A673 (cell line): ENCODE results near the gene HAL. TPM values are rescaled to one million over a fixed set of nuclear protein-coding genes. Genes with fewer than 3 reads are reported as not detected.

Experiments
- BruUV-seq: library from RNA; stranded (reverse); fragments of 400-500 nt; replicated peaks from 2 replicates; lab custom pipeline; 2021; lab: Mats Ljungman, UMichigan
- CTCF ChIA-PET: fragments of 300-600 bp; sonication (Branson Sonifier 250); formaldehyde crosslinking; loops from one replicate; lab custom pipeline; 2022; ENCODE audit warnings: antibody characterized with exemption; lab: Charles Lee
- POLR2A ChIA-PET: fragments of 300-600 bp; sonication (Branson Sonifier 250); formaldehyde crosslinking; loops from one replicate; lab custom pipeline; 2022; ENCODE audit warnings: antibody characterized with exemption; ENCODE audit not compliant: low non-redundant PET; lab: Charles Lee
- DNase-seq: peaks from one replicate; pipeline ENCODE4 v3.0.0-alpha.2; 2015; ENCODE audit warnings: low spot score
- H3K27ac ChIP-seq: fragments of 200-600 bp; sonication (generic); 2 replicates; pipeline ENCODE4 v1.5.1; 2016; ENCODE audit warnings: mixed run types, low read depth, mild to moderate bottlenecking, mixed read lengths, antibody characterized with exemption, low read length; ENCODE audit not compliant: poor library complexity, severe bottlenecking
- H3K27me3 ChIP-seq: fragments of 200-600 bp; sonication (generic); replicated peaks from 2 replicates; pipeline ENCODE4 v1.6.1; 2017; ENCODE audit warnings: mixed run types, low read depth, mild to moderate bottlenecking, mixed read lengths, antibody characterized with exemption, low read length; ENCODE audit not compliant: insufficient read depth, poor library complexity
- H3K36me3 ChIP-seq: fragments of 200-600 bp; sonication (generic); 2 replicates; pipeline ENCODE4 v1.6.1; 2016; ENCODE audit warnings: mixed run types, mild to moderate bottlenecking, mixed read lengths, antibody characterized with exemption, low read length; ENCODE audit not compliant: insufficient read depth, poor library complexity, severe bottlenecking
- H3K4me1 ChIP-seq: fragments of 200-600 bp; sonication (generic); 2 replicates; pipeline ENCODE4 v1.6.1; 2017; ENCODE audit warnings: mixed run types, mild to moderate bottlenecking, mixed read lengths, antibody characterized with exemption, low read length; ENCODE audit not compliant: insufficient read depth, poor library complexity, severe bottlenecking
- H3K4me3 ChIP-seq: fragments of 200-600 bp; sonication (generic); 2 replicates; pipeline ENCODE4 v1.5.1; 2016; ENCODE audit warnings: low read depth, mixed run types, mild to moderate bottlenecking, mixed read lengths, low read length; ENCODE audit not compliant: poor library complexity, severe bottlenecking
- H3K9me3 ChIP-seq: fragments of 200-600 bp; sonication (generic); 2 replicates; pipeline ENCODE4 v1.6.1; 2016; ENCODE audit warnings: mixed run types, low read depth, mild to moderate bottlenecking, mixed read lengths, antibody characterized with exemption, low read length; ENCODE audit not compliant: poor library complexity, severe bottlenecking
- CTCF ChIP-seq: fragments of 300-800, 200-600 bp; sonication (generic); conservative IDR thresholded peaks from 2 replicates; pipeline ENCODE4 v1.5.1; 2017; ENCODE audit warnings: low read depth, mild to moderate bottlenecking, antibody characterized with exemption, low read length, moderate library complexity, mixed read lengths
- EZH2 ChIP-seq: fragments of 200-600 bp; sonication (generic); IDR thresholded peaks from 2 replicates; pipeline ENCODE4 v1.6.1; 2017; ENCODE audit warnings: borderline replicate concordance, low read depth, mild to moderate bottlenecking, mixed read lengths, antibody characterized with exemption, low read length; ENCODE audit not compliant: poor library complexity, severe bottlenecking
- intact Hi-C: fragments of 100-400 bp; cut with micrococcal nuclease; formaldehyde crosslinking; loops from one replicate; pipeline ENCODE4 v1.10.0; 2022; ENCODE audit not compliant: unreplicated experiment
- total RNA-seq: library from RNA; stranded (reverse); gene quantifications from 2 replicates; pipeline ENCODE4 v1.2.3, GENCODE V29; 2021

The HAL gene
- total RNA-seq, 1 experiment from 2014 or later, result 1.6 TPM

DNA sequence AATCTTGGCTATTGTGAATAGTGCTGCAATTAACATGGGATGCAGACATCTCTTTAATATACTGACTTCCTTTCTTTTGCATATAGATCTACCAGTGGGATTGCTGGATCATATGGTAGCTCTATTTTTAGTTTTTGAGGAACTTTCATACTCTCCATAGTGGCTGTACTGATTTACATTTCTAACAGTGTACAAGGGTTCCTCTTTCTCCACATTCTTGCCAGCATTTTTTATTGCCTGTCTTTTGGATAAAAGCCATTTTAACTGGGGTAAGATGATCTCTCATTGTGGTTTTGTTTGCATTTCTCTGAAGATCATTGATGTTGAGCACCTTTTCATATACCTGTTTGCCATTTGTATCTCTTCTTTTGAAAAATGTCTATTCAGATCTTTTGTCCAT lies 44.6 kb downstream of the HAL start:
- intact Hi-C loops, result no loop called here
- POLR2A ChIA-PET, result no interaction called here
- Histone ChIP-seq H3K27ac (no peak overlapping the region), H3K4me3 (no peak overlapping the region), H3K9me3 (no peaks in the 10 kb centered on the region), H3K27me3 (no peaks in the 10 kb centered on the region), H3K4me1 (peaks cover 3% of the 10 kb centered on the region), H3K36me3 (no peaks in the 10 kb centered on the region)
- CTCF ChIA-PET, result no interaction called here
- TF ChIP-seq CTCF (no peak), EZH2 (no peak)
- BruUV-seq, result no TSS peak
- no peak for DNase-seq

- ChIA-PET POLR2A (no interaction called here), CTCF (no interaction called here)
- BruUV-seq, result no TSS peak
- H3K27ac ChIP-seq, result no peak overlapping the region
- no peaks in the 10 kb centered on the region for H3K36me3 ChIP-seq
- no peaks in the 10 kb centered on the region for H3K9me3 ChIP-seq
- H3K27me3 ChIP-seq, result no peaks in the 10 kb centered on the region
- DNase-seq, result no peak
- TF ChIP-seq CTCF, result no peak
- H3K4me1 ChIP-seq, result peaks cover 3% of the 10 kb centered on the region
- intact Hi-C loops, result no loop called here
- no peak overlapping the region for H3K4me3 ChIP-seq
These were observed 46.5 kb downstream of the HAL start for GRCh38 chr12:95949477-95950206.

GRCh38 chr12:95944108-95944704 lies 51.9 kb downstream of the HAL start:
- Histone ChIP-seq H3K27ac (no peak overlapping the region), H3K9me3 (no peaks in the 10 kb centered on the region), H3K4me1 (no peaks in the 10 kb centered on the region), H3K36me3 (no peaks in the 10 kb centered on the region), H3K27me3 (no peaks in the 10 kb centered on the region), H3K4me3 (peak overlapping the region; percentile 90)
- no TSS peak for BruUV-seq
- POLR2A ChIA-PET, result no interaction called here
- no peak for TF ChIP-seq CTCF
- no peak for TF ChIP-seq EZH2
- DNase-seq, result no peak
- intact Hi-C loops, result no loop called here
- CTCF ChIA-PET, result interaction anchor here (0.7 kb wide), 1 partner anchor 26 kb away, joined by 3 read pairs; no protein-coding TSS in a partner anchor
